HUES48 (cell line): Measurements from ENCODE around the gene KMT2D.

Source experiments
- H3K27ac ChIP-seq: one replicate; pipeline ENCODE4 v1.7.0; 2013; ENCODE audit warnings: low read depth, low read length, inconsistent platforms
- H3K27me3 ChIP-seq: 2 replicates; pipeline ENCODE4 v1.6.1; 2013; ENCODE audit warnings: mild to moderate bottlenecking, low read length; ENCODE audit not compliant: control insufficient read depth, insufficient read depth
- H3K36me3 ChIP-seq: 2 replicates; pipeline ENCODE4 v1.6.1; 2013; ENCODE audit warnings: low read length; ENCODE audit not compliant: control insufficient read depth, insufficient read depth
- H3K4me1 ChIP-seq: 2 replicates; pipeline ENCODE4 v1.6.1; 2013; ENCODE audit warnings: mild to moderate bottlenecking, low read length; ENCODE audit not compliant: control insufficient read depth, insufficient read depth
- H3K4me3 ChIP-seq: 2 replicates; pipeline ENCODE4 v1.5.1; 2013; ENCODE audit warnings: mild to moderate bottlenecking, low read depth, low read length
- H3K9ac ChIP-seq: 2 replicates; pipeline ENCODE4 v1.6.1; 2013; ENCODE audit warnings: mild to moderate bottlenecking, low read depth, low read length, moderate library complexity
- H3K9me3 ChIP-seq: 2 replicates; pipeline ENCODE4 v1.6.1; 2013; ENCODE audit warnings: low read length; ENCODE audit not compliant: control insufficient read depth, insufficient read depth

Gene KMT2D

GRCh38 chr12:49061157-49061650, 610 bp upstream of the KMT2D start:
- H3K9me3 ChIP-seq: no peaks in the 10 kb centered on the region
- H3K4me1 ChIP-seq: peaks cover 23% of the 10 kb centered on the region
- H3K4me3 ChIP-seq: peak overlapping the region; percentile 78
- peak overlapping the region; percentile 98 for H3K27ac ChIP-seq
- H3K27me3 ChIP-seq: no peaks in the 10 kb centered on the region
- H3K9ac ChIP-seq: peak overlapping the region; percentile 98
- no peaks in the 10 kb centered on the region for H3K36me3 ChIP-seq

- H3K27ac ChIP-seq: peak overlapping the region; percentile 98
- no peaks in the 10 kb centered on the region for H3K27me3 ChIP-seq
- H3K4me1 ChIP-seq: peaks cover 31% of the 10 kb centered on the region
- no peaks in the 10 kb centered on the region for H3K9me3 ChIP-seq
- peak overlapping the region; percentile 78 for H3K4me3 ChIP-seq
- peak overlapping the region; percentile 98 for H3K9ac ChIP-seq
- peaks cover 9% of the 10 kb centered on the region for H3K36me3 ChIP-seq
Measured at GRCh38 chr12:49059299-49060171, 1.1 kb downstream of the KMT2D start.

GRCh38 chr12:49059045-49059298, 1.6 kb downstream of the KMT2D start:
- peaks cover 31% of the 10 kb centered on the region for H3K4me1 ChIP-seq
- peak overlapping the region; percentile 98 for H3K9ac ChIP-seq
- H3K27me3 ChIP-seq: no peaks in the 10 kb centered on the region
- peaks cover 14% of the 10 kb centered on the region for H3K36me3 ChIP-seq
- H3K9me3 ChIP-seq: no peaks in the 10 kb centered on the region
- peak overlapping the region; percentile 78 for H3K4me3 ChIP-seq
- no peak overlapping the region for H3K27ac ChIP-seq

GRCh38 chr12:49058366-49059044, 2.1 kb downstream of the KMT2D start:
- Histone ChIP-seq H3K27ac (no peak overlapping the region), H3K9ac (no peak overlapping the region), H3K4me1 (peaks cover 31% of the 10 kb centered on the region), H3K9me3 (no peaks in the 10 kb centered on the region), H3K27me3 (no peaks in the 10 kb centered on the region), H3K36me3 (peaks cover 19% of the 10 kb centered on the region), H3K4me3 (peak overlapping the region; percentile 78)

GRCh38 chr12:49057888-49058287, 2.7 kb downstream of the KMT2D start:
- Histone ChIP-seq H3K4me1 (peaks cover 31% of the 10 kb centered on the region), H3K9me3 (no peaks in the 10 kb centered on the region), H3K36me3 (peaks cover 25% of the 10 kb centered on the region), H3K27ac (no peak overlapping the region), H3K4me3 (peak overlapping the region; percentile 78), H3K27me3 (no peaks in the 10 kb centered on the region), H3K9ac (no peak overlapping the region)

- Histone ChIP-seq H3K4me1 (peaks cover 31% of the 10 kb centered on the region), H3K9me3 (no peaks in the 10 kb centered on the region), H3K27me3 (no peaks in the 10 kb centered on the region), H3K4me3 (peak overlapping the region; percentile 34), H3K27ac (no peak overlapping the region), H3K9ac (no peak overlapping the region), H3K36me3 (peaks cover 42% of the 10 kb centered on the region)
Measured at GRCh38 chr12:49055978-49056754, 4.4 kb downstream of the KMT2D start.

- Histone ChIP-seq H3K9ac (no peak overlapping the region), H3K27me3 (no peaks in the 10 kb centered on the region)
Measured at GRCh38 chr12:49055092-49055491, 5.5 kb downstream of the KMT2D start.

GRCh38 chr12:49054524-49054923, 6.1 kb downstream of the KMT2D start:
- Histone ChIP-seq H3K9me3 (no peaks in the 10 kb centered on the region), H3K4me1 (peaks cover 31% of the 10 kb centered on the region), H3K36me3 (peaks cover 59% of the 10 kb centered on the region), H3K9ac (no peak overlapping the region), H3K27ac (no peak overlapping the region), H3K27me3 (no peaks in the 10 kb centered on the region), H3K4me3 (no peak overlapping the region)

More at GRCh38 chr12:49055092-49055491, 5.5 kb downstream of the KMT2D start:
- H3K9me3 ChIP-seq: no peaks in the 10 kb centered on the region
- H3K4me1 ChIP-seq: peaks cover 31% of the 10 kb centered on the region
- H3K4me3 ChIP-seq: no peak overlapping the region
- H3K27ac ChIP-seq: no peak overlapping the region
- H3K36me3 ChIP-seq: peaks cover 53% of the 10 kb centered on the region

- no peak overlapping the region for H3K27ac ChIP-seq
- H3K9me3 ChIP-seq: no peaks in the 10 kb centered on the region
- no peak overlapping the region for H3K9ac ChIP-seq
- H3K4me1 ChIP-seq: peaks cover 31% of the 10 kb centered on the region
- no peaks in the 10 kb centered on the region for H3K27me3 ChIP-seq
- H3K4me3 ChIP-seq: no peak overlapping the region
- H3K36me3 ChIP-seq: peaks cover 63% of the 10 kb centered on the region
Measured at GRCh38 chr12:49054096-49054495, 6.5 kb downstream of the KMT2D start.

GRCh38 chr12:49052451-49053208, 8.0 kb downstream of the KMT2D start:
- H3K27me3 ChIP-seq: no peaks in the 10 kb centered on the region
- no peaks in the 10 kb centered on the region for H3K9me3 ChIP-seq
- no peak overlapping the region for H3K9ac ChIP-seq
- no peak overlapping the region for H3K27ac ChIP-seq
- no peak overlapping the region for H3K4me3 ChIP-seq
- peaks cover 22% of the 10 kb centered on the region for H3K4me1 ChIP-seq
- H3K36me3 ChIP-seq: peaks cover 78% of the 10 kb centered on the region
